GM18499 (cell line): ENCODE results near the gene DIS3L2.

Experiments used
- ATAC-seq: cut with Tn5 transposase; IDR thresholded peaks from one replicate; pipeline ENCODE4 v1.9.1; 2021; ENCODE audit warnings: moderate number of reproducible peaks; ENCODE audit not compliant: insufficient read depth, unreplicated experiment

DIS3L2 gene

GRCh38 chr2:232281858-232282507 is 320.5 kb downstream of the DIS3L2 start:
- ATAC-seq: no peak

GRCh38 chr2:232282508-232283055 is 321.1 kb downstream of the DIS3L2 start:
- ATAC-seq: no peak

GRCh38 chr2:232286001-232286868 is 324.7 kb downstream of the DIS3L2 start:
- no peak for ATAC-seq

GRCh38 chr2:232287316-232287715 is 325.8 kb downstream of the DIS3L2 start:
- no peak for ATAC-seq

GRCh38 chr2:232288489-232289030 is 327.0 kb downstream of the DIS3L2 start:
- no peak for ATAC-seq

- no peak for ATAC-seq
Observed at GRCh38 chr2:232290668-232291067, 329.2 kb downstream of the DIS3L2 start.

- no peak for ATAC-seq
Observed at GRCh38 chr2:232291343-232291742, 329.8 kb downstream of the DIS3L2 start.

- ATAC-seq: no peak
Observed at GRCh38 chr2:232292395-232293154, 331.1 kb downstream of the DIS3L2 start.

- no peak for ATAC-seq
Observed at GRCh38 chr2:232293191-232293590, 331.7 kb downstream of the DIS3L2 start.

- ATAC-seq: no peak
Observed at GRCh38 chr2:232295971-232296370, 334.5 kb downstream of the DIS3L2 start.

GRCh38 chr2:232296776-232297525 is 335.4 kb downstream of the DIS3L2 start:
- ATAC-seq: no peak

GRCh38 chr2:232299084-232299483 is 337.6 kb downstream of the DIS3L2 start:
- no peak for ATAC-seq

- no peak for ATAC-seq
Observed at GRCh38 chr2:232299927-232300674, 338.6 kb downstream of the DIS3L2 start.

GRCh38 chr2:232300894-232301387 is 339.4 kb downstream of the DIS3L2 start:
- no peak for ATAC-seq

GRCh38 chr2:232304236-232304635 is 342.7 kb downstream of the DIS3L2 start:
- no peak for ATAC-seq

- ATAC-seq: no peak
Observed at GRCh38 chr2:232306741-232307305, 345.3 kb downstream of the DIS3L2 start.

GRCh38 chr2:232307854-232308253 is 346.3 kb downstream of the DIS3L2 start:
- ATAC-seq: no peak

GRCh38 chr2:232308986-232309385 is 347.5 kb downstream of the DIS3L2 start:
- ATAC-seq: no peak
